GM21825 (cell line): ENCODE results near the gene SPATA12.

Experiments used
- ATAC-seq: cut with Tn5 transposase; IDR thresholded peaks from one replicate; pipeline ENCODE4 v1.9.1; 2021; ENCODE audit warnings: mild to moderate bottlenecking, moderate library complexity; ENCODE audit not compliant: unreplicated experiment

SPATA12 gene

DNA sequence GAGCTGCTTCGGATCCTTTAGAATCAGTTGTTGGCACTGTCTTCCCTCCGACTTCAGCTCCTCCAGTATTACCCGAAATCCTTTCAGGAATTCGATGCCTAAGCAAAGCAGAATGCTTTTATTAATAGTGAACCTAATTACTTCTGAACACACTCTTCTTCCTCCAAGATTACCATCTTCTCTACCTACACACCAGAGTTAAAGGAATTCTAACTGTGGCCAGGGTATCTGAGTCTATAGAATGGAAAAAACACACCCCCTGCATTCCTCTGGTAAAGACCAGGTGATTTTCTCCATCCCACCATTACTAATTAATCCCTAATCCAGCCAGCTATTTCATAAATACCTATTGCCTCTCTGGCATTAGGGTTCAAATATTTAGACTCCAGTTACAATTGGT is 49.8 kb downstream of the SPATA12 start:
- no peak for ATAC-seq

DNA sequence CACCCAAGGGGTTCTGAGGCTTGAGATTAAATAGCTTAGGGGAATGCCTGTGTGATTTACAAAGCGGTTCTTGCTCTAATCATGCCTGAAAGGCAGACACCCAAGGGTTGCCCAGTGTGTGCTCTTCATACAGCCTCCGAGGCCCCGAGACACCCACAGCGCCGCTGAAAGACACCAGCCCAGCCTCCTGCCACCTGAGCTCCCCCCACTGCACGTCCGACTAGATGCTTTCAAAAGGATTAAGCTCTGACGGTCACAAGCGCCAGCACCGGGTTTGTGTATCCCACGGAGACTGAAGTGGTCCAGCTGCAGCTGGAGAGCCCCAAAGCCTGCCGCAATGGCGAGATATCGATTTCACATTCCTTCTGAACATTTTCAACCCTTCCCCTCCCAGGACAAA is 50.3 kb downstream of the SPATA12 start:
- no peak for ATAC-seq

DNA sequence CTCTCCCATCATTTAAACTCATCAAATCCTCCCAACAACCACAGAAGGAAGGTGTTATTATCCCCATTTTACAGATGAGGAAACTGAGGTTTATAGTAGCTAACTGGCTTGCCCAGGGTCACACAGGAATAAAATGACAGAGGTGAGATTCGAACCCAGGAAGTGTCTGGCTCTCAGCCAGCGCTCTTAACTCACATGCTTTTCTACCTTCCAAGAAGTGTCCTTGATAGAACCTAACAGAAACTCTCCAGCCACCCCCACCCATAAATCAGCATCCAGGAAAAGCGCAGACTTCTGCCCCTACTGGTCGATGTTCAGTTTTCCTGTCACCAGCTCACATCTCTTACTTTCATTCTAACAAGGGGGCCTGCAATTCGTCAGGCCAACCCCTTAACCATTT is 51.7 kb downstream of the SPATA12 start:
- ATAC-seq = no peak

DNA sequence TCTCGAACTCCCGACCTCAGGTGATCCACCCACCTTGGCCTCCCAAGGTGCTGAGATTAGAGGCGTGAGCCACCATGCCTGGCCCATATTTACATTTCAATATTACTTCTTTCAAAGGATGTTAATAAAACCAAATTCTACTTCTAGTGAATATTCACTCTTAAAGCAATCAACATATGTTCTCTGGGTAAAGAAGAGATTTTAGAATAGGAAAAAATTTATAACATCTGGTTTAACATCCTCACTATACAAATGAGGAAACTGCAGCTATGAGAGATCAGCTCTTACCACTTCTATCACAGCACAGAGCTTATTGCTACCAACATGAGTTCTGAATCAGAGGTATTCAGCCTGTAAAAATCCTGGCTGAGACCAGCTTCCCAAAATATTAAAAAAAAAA is 56.0 kb downstream of the SPATA12 start:
- ATAC-seq = no peak

DNA sequence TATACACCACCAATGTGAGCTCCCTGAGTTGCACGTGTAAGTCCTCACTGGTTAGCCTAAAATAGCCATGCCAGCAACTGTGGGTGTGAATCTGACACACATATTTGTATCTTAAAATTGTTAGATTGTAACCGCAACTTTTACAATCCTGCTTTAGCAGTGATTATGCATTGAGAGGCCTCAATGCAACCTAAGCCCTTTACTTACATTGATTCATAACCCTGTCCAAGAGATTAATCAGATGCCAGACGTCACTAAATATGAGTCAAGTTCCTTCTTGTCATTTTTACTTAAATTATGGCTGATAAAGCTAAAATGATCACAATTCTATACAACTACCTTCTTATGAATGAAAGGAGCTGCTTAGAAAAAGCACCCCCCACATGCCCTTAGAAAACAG is 57.8 kb downstream of the SPATA12 start:
- ATAC-seq = no peak

DNA sequence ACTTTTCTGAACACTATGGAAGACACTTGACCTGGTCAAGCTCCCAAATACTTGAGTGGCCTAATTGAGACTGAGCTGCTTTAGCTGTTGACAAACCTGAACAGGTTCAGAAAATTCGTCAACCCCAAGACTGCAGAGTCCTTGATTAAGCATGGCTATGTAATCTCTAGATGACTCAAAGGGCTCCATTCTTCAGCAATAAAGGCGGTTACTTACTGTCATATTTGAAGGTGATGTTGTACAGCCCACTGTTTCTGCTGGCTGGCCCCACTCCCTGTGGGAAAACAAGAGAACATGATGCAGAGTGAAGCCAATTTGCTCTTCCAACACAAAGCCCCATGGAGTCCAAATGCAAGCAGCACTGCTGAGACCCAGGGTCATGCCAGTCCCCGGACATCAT is 59.6 kb downstream of the SPATA12 start:
- ATAC-seq = no peak

DNA sequence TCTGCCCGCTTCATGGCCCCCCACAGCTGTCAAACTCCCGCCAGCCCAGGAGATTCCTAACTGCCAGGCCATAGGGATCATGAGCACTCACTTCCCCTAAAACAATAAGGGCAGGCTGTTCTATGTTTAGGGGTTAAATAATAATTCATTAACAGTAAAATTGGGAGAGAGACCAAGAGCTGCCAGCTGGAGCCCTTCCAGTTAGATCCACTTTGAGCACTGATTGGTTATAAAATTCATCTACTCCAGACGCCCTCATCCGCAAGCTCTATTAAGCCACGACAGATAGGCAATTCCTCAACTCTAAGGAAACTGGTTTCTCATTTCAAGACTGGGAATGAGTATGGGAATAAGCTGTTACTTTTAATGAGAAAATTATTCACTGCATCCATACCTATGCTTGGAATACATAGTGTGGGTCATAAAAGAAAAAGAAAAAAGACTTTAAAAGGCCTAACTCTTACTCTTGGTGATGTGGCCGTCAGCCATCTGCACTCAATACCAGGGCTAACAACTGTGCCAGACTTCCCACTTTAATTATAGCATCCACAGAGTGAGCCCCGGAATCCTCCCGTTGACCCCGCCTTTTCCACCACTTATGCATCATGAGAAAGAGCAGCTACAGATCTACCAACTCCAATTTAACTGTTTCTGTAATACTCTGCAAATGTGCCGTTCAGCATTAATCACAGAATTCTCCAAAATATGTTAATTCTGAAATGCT is 60.1 kb downstream of the SPATA12 start:
- ATAC-seq = no peak
